ENCODE results near the gene C1orf174. TPM values are rescaled to one million over a fixed set of nuclear protein-coding genes. Genes with fewer than 3 reads are reported as not detected.
"Not testable (repeated sequence)": the region's sequence is repeated elsewhere in the genome, so short reads cannot be mapped to it uniquely, and the experiment has no call there.

The C1orf174 gene
- total RNA-seq, 2 donors from 2014 or later = 14.8 to 15.6 TPM

DNA sequence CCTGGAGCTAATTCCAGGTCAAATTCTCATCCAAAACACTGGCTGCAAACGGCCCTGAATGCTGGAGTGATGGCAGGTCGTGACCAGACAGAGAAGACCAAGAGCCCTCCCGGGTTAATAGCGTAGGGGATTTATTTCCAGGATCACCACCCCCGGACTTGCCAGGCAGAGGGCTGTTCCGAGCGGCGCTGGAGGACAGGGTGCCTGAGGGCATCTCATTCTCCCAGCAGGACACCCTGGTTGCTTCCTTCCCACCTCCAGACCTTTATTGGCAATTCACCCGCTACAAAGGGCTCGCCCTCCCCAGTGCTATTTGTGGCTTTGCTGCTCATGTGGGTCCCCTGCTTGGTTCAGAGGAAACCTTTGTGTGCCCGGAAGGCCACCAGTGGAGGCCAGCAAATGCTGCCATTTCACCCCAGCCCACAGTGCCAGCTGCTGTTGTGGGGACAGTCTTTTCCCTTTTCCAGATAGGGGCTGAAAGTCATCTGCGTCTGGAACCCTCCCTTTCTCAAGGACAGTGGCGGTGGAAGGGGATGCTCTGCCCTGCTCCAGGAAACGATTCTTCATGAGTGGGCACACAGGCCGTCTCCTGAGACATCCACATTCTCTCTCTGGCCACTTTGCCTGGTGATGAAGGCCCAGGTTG is 19.0 kb upstream of the C1orf174 start:
- Histone ChIP-seq H3K27ac (no peak overlapping the region), H3K27me3 (peaks cover 0 to 3% of the 10 kb centered on the region in 2 donors), H3K36me3 (replicated peaks in 1 of 2; ENCODE audit: insufficient read depth in 1 of 2, low read depth in 2 of 2) (no peaks in the 10 kb centered on the region), H3K4me3 (no peak overlapping the region), H3K9me3 (no peaks in the 10 kb centered on the region), H3K4me1 (no peaks in the 10 kb centered on the region)
- intact Hi-C loops (cut with DNase I) = no loop called here
- DNase-seq (no peak), ATAC-seq (no peak)
- no peak for TF ChIP-seq POLR2A (IDR thresholded peaks at IDR 0.05)
- WGBS, 2 donors = 38 to 57% methylated on average over 7 to 15 of the region's 15 CpGs

DNA sequence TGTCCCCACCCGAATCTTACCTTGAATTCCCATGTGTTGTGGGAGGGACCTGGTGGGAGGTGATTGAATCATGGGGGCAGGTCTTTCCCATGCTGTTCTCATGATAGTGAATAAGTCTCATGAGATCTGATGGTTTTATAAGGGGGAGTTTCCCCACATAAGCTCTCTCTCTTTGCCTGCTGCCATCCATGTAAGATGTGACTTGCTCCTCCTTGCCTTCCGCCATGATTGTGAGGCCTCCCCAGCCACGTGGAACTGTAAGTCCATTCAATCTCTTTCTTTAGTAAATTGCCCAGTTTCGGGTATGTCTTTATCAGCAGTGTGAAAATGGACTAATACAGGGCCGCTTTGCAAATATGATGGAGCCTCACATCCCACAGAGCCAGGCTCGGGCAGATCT is 18.3 kb upstream of the C1orf174 start:
- intact Hi-C loops (cut with DNase I); ATAC-seq; H3K27ac ChIP-seq; H3K27me3 ChIP-seq; H3K9me3 ChIP-seq; H3K4me1 ChIP-seq; H3K4me3 ChIP-seq; DNase-seq; H3K36me3 ChIP-seq (replicated peaks in 1 of 2; ENCODE audit: insufficient read depth in 1 of 2, low read depth in 2 of 2): not testable (repeated sequence)
- 65 to 73% methylated on average over 6 of the region's 6 CpGs for WGBS, 2 donors

DNA sequence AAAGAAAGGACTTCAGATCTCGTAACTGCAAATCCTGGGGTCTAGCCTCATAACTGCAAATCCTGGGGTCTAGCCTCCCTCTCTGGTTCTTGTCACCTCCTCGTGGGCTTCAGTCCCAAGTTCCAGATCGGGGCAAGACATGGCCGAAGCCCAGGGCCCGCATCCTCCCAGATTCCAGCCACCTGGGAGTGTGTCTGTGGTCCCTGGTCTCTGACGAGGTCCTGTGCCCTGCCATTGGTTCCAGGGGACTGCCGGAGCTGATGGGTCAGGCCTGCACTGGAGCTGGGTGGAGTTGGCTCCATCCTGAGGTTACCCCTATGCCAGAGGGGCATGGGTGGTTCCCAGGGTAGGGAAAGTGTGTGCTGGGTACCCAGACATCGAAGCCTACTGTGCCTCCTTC is 17.7 kb upstream of the C1orf174 start:
- H3K9me3 ChIP-seq = no peaks in the 10 kb centered on the region
- no peak overlapping the region for H3K27ac ChIP-seq
- H3K4me1 ChIP-seq = no peaks in the 10 kb centered on the region
- WGBS, 2 donors = 71 to 72% methylated on average over 6 to 8 of the region's 8 CpGs
- ATAC-seq (no peak), DNase-seq (no peak)
- no peaks in the 10 kb centered on the region for H3K36me3 ChIP-seq (replicated peaks in 1 of 2; ENCODE audit: insufficient read depth in 1 of 2, low read depth in 2 of 2)
- no peak overlapping the region for H3K4me3 ChIP-seq
- intact Hi-C loops (cut with DNase I) = no loop called here
- no peak for TF ChIP-seq POLR2A (IDR thresholded peaks at IDR 0.05)
- TF ChIP-seq, protein P1, sequence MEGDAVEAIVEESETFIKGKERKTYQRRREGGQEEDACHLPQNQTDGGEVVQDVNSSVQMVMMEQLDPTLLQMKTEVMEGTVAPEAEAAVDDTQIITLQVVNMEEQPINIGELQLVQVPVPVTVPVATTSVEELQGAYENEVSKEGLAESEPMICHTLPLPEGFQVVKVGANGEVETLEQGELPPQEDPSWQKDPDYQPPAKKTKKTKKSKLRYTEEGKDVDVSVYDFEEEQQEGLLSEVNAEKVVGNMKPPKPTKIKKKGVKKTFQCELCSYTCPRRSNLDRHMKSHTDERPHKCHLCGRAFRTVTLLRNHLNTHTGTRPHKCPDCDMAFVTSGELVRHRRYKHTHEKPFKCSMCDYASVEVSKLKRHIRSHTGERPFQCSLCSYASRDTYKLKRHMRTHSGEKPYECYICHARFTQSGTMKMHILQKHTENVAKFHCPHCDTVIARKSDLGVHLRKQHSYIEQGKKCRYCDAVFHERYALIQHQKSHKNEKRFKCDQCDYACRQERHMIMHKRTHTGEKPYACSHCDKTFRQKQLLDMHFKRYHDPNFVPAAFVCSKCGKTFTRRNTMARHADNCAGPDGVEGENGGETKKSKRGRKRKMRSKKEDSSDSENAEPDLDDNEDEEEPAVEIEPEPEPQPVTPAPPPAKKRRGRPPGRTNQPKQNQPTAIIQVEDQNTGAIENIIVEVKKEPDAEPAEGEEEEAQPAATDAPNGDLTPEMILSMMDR (IDR thresholded peaks at IDR 0.05) = no peak
- H3K27me3 ChIP-seq = peaks cover 0 to 3% of the 10 kb centered on the region in 2 donors

DNA sequence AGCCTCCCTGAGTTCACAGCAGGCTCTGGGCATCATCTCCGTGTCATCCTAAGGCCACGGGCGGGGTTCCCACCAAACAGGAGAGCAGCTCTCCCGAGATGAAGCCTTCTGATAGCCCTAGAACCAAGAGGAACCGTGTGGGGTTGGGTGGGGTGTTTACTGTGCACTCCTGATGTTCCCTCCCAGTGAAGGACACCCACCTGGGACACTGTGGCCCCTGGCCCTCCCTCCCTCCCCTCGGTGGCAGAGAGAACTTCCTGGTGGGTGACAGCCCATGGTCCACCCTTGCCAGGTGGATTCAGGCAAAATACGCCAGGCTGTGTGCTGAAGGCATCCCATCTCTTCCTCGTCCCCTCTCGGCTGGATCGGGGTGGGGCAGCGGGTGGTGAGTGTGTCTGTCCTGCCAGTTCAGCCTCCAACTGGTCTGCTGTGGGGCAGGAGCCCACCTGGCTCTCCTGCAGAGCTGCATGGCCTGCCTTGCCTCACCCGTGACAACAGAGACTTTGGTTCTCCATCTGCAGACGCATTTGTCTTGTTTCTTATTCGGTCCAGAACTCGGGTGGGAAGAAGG is 15.6 kb upstream of the C1orf174 start:
- peaks cover 0 to 3% of the 10 kb centered on the region in 2 donors for H3K27me3 ChIP-seq
- H3K9me3 ChIP-seq = no peaks in the 10 kb centered on the region
- no peak overlapping the region for H3K4me3 ChIP-seq
- ATAC-seq = no peak
- DNase-seq = no peak
- H3K36me3 ChIP-seq (replicated peaks in 1 of 2; ENCODE audit: insufficient read depth in 1 of 2, low read depth in 2 of 2) = no peaks in the 10 kb centered on the region
- WGBS, 2 donors = 65 to 76% methylated on average over 9 to 15 of the region's 15 CpGs
- H3K4me1 ChIP-seq = peaks cover 9% of the 10 kb centered on the region
- H3K27ac ChIP-seq = no peak overlapping the region
- intact Hi-C loops (cut with DNase I) = no loop called here
- TF ChIP-seq, protein P1 (IDR thresholded peaks at IDR 0.05) = no peak
- no peak for TF ChIP-seq POLR2A (IDR thresholded peaks at IDR 0.05)

DNA sequence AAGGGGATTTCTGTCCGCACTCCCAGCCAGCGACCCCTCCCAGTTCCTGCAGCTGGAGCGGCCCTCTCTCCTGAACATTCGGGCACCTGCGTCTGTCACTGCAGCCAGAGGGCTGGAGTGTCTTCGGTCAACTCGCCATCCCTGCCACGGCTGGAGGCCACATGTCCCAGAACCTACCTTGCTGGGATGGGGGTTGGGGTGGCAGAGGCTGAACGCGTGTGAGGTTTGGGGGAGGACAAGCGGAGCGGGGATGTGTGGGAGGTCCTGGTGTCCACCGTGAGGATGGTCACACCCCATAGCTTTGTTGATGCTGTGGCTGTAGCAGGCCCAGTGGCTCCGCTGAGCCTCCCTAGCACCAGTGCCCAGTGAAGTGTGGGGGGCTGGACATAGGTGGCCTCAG is 14.8 kb upstream of the C1orf174 start:
- DNase-seq (no peak), ATAC-seq (no peak)
- H3K4me1 ChIP-seq = peaks cover 10% of the 10 kb centered on the region
- H3K9me3 ChIP-seq = no peaks in the 10 kb centered on the region
- 85% methylated on average over 6 to 14 of the region's 14 CpGs for WGBS, 2 donors
- peaks cover 0 to 3% of the 10 kb centered on the region in 2 donors for H3K27me3 ChIP-seq
- H3K36me3 ChIP-seq (replicated peaks in 1 of 2; ENCODE audit: insufficient read depth in 1 of 2, low read depth in 2 of 2) = no peaks in the 10 kb centered on the region
- intact Hi-C loops (cut with DNase I) = loop anchor here (5.0 kb wide), 1 partner anchor 1832 kb away; no protein-coding TSS in a partner anchor
- TF ChIP-seq, protein P1 (IDR thresholded peaks at IDR 0.05) = no peak
- TF ChIP-seq POLR2A (IDR thresholded peaks at IDR 0.05) = no peak
- no peak overlapping the region for H3K27ac ChIP-seq
- H3K4me3 ChIP-seq = no peak overlapping the region

Measured in body of pancreas (tissue), 4 donors.